NCI-H510A treated with DMSO at 0.1 percent for 48 hours (cell line): ENCODE results near the gene BBS12.

Experiments
- DNase-seq: peaks from one replicate; lab custom pipeline; 2025; lab: John Stamatoyannopoulos, UW

BBS12 gene

DNA sequence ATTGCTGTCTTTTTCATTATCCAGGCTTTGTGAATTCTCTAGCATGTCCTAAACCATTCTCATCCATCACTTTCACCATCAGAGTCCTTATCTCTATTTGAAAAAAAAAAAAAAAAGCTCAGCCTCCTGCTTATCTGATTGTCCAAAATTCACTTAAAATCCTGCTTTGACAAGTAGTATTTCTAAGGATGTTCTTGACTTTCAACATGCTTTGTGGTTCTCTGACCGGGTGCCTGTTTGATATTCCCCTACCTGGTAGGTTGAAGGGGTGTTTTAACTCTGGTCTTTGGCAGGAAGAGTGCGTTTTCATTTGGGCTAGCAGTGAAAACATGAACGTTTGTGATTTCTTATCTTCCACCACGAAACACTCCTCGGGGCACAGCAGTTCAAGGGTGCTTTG is 17.3 kb upstream of the BBS12 start:
- no peak for DNase-seq

DNA sequence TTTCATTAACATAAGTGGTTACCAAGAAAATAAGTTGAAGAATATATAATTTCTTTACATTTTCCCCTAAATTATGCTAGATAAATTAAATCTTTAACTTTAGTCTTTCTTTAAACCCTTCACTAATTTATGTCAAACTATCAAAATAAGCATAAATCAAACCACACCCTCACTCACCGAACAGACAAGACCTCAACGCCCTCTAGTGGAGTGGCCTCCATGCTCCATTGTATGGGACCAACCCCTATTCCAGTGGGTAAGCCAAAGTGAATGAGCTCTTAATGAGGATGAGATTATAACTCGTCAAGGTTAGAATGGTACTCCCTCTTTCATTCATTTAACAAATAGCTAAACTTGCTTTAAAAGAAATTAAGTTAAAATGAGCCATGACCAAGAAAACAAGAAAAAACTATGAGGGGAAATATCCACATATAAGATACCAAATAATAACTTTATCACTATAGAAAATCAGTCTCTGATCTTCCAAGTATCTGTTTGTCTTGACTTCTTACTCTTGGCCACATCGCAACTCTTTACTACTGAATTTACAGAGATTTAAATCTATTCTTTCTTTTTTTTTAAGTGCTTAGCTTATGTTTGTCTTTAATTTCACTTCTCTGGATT is 15.6 kb upstream of the BBS12 start:
- peak; percentile 8 for DNase-seq

DNA sequence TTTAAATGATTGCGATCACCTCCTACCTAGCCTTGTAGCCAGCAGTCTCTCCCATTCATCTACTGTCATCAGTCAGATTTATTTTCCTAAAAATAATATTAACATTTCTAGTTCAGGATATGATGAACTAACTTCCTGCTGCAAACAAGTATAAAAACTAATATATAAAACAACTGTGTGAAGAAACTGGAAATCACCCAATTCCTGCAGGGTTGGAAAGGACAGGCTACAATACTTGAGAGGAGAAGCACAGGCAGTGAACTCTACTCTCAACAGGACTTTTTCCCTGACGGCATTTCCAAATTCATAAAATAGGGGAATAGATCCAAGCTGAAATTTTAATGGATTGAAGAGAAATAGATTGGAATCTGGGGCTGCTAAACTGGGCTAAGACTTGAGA is 14.2 kb upstream of the BBS12 start:
- DNase-seq, result no peak

DNA sequence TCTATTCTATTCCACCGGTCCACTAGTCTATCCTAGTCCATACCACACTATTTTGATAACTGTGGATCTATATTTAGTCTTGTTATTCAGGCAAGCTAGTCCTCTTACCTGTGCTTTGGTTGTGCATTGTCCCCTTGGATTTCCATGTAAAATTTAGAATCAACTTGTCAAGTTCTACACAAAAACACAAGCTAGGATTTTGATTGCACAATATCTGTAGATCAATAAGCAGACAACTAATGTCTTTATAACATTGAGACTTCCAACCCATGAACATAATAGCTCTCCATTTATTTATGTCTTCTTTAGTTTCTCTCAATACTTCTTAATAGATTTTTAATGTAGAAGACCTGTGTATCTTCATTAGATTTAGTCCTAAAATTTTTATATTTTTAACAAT is 10.2 kb upstream of the BBS12 start:
- no peak for DNase-seq

DNA sequence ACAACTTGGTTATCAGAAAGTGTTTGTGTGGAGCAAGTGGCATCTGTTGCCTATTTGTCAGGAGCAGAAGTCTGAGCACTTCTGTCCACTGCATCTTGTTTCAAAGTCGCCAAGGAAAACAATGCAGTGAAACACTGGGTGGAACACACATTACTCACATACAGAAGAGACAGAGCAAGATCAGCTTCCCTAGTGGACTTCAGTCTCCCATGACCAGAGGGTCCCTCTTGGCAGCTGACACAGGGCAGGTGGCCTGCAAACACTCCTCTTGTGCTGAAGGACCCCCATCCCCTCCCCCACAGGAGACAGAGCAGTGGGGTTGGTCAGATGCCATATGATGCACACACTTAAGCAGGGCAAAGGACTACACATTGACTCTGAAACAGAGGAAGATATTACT is 3.6 kb upstream of the BBS12 start:
- DNase-seq, result no peak

DNA sequence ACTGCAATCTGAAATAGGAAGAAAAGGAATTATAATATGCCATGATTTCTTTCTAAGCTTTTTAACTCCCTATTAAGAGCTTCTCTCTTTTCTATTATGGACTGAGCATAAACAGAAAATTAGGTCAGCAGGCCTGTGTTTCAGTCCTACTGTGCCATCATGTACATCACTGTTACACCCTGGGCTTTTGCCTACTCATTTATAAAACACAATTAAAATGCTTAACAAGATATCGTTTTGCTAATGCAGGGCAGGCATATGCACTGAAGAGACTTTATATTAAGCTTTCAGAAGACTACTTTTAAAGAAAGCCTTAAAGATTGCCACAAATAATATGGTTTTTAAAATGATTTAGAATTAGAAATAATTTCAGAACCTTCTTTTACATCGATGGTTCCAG is 828 bp upstream of the BBS12 start:
- DNase-seq, result no peak

DNA sequence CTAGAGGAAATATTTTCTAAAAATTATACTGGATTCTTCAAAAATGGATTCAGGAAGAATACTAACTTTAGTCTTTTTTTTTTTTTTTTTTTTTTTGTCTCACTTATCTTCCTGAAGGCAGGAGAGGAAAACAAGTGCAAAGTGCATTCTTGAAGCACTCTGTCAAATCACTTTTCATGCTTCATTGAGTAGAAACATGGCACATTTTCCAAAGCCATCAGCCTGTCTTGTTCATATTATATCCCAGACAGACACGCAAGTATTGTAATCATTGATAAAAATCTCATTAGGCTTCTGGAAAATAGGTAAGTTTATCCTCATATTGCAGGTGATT is 1.2 kb downstream of the BBS12 start:
- DNase-seq, result no peak

DNA sequence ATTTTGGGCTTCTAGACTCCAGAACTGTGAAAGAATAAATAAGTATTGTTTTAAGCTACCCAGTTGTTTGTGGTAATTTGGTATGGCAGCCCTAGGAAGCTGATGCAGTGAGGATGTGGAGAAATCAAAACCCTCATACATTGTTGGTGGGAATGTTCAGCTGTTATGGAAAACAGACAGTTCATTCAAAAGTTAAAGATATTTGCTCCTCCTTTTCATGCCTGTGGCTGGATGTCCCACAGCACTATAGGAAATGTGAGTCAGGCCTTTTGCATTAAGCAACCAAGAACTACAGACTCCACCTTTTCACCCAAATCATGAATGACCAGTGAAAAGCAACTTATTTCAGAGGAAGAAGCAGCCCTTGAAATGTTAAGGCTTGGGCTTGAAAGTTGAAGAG is 6.7 kb downstream of the BBS12 start:
- no peak for DNase-seq

DNA sequence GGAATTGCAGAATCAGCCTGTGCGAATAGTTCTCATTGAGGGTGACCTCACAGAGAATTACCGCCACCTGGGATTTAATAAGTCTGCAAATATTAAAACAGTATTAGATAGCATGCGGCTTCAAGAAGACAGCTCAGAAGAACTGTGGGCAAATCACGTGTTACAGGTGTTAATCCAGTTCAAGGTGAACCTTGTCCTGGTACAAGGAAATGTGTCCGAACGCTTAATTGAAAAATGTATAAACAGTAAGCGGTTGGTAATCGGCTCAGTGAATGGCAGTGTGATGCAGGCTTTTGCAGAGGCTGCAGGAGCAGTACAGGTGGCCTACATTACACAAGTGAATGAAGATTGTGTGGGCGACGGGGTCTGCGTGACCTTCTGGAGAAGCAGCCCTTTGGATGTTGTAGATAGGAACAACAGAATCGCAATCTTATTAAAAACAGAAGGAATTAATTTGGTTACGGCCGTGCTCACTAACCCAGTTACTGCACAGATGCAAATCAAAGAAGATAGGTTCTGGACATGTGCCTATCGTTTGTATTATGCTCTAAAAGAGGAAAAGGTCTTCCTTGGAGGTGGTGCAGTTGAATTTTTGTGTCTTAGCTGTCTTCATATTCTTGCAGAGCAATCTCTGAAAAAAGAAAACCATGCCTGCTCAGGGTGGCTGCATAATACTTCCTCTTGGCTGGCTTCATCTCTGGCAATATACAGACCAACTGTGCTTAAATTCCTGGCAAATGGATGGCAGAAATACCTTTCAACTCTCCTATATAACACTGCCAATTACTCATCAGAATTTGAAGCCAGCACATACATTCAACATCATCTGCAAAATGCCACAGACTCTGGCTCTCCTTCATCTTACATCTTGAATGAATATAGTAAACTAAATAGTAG is 10.7 kb downstream of the BBS12 start:
- DNase-seq, result no peak

DNA sequence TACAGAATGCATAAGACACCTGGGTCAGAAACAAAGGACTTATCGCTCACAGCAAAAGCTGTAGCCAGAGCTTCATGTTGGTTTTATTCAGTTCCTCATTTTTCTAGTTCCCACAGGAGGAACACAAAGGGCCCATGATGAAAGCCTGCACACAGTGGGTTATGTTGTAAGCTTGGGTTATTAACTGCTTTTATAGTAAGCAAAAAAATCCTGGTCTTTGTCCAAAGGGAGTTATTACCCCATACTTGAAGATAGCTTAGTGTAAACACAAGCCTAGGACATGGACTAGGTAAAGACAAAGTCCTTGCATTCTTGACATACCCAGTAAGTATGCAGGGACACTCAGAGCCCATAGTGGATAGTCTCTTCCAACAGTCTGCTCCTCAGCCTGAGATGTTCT is 11.7 kb downstream of the BBS12 start:
- no peak for DNase-seq

DNA sequence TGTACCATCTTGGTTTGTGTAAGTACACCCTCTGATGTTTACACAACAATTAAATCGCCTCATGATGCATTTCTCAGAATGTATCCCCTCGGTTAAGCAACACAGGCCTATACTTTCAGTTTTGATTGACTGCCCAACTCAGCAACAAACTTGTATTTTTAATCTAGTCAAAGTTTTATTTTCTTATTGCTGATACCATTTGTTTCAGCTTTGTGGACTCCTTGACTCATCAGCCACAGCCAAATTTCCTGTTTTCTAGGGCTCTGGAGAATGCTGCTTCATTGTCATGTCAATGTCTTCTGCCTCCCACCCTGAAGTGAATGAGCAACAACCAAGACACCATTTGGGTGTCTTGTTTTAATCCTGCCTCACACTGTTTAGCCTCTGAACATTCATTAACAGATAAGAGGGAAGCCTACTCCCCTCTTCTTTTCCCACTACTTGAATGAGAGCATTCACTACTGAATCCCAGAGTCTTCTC is 14.0 kb downstream of the BBS12 start:
- DNase-seq, result no peak

DNA sequence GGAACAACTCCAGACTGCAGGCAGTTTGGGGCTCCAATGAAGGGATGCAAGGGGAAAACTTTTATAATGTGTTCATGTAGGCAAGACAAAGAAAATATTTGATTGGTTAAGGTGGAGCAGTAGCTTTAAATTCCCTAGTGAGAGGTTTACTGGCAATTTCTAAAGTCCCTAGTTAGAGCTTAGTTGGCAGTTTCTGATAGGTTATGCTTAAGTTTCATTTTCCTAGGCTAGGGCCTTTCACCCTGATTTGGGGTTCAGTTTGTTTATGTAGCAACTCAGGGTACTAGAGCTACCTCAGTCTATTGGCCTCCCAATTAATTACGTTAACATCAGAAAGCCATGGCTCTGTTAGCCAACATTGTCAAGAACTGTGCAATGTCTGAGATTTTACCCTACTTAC is 14.6 kb downstream of the BBS12 start:
- DNase-seq, result no peak

DNA sequence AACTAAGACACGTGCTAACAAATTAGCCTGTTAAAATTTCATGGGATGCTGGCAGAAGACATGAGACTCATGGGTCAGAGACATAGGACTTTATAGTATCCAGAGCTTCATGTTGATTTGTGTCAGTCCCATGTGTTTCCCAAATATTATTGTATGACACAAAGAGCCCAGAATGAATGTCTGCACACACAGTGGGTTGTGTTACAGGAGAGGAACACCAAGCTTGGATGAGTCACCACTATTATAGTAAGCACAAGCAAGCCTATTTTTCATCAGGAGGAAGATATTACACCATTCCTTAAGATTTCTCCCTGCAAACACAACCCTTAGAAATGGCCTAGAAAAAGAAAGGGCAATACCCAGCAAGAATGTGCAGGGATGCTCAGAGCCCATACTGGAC is 15.4 kb downstream of the BBS12 start:
- DNase-seq, result no peak

DNA sequence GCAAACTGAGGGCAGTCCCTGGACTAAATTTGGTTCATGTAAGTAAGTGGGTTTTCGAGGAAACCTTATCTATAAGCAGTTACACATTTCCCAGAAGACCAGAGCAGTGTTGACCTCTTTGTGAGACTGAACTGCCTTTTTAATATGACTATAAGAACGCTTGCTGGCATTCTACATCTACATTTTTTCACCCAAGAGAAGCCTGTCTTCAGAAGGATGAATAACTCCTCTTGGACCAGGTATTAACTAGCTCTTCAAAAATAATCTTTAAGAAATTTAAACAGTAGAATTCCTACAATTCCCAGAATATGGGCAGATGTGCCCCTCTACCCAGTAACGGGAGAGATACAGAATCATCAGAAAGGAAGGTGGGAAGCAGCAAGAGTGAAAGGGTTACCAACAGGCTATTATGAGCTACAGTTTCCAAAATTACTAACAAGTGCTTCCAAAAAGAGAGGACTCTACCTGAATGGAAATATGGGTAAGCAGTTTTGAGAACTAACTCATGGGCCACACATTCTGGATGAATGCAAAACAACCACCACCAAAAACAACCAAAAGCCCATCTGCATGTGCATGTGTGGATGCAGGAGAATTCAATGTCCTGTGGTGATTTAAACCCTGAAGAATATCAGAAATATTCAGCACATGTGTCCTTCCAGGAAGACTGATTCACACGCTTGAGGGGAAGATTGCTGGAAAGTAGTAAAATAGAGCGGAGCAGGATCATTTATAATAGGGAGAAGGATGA is 17.4 kb downstream of the BBS12 start:
- DNase-seq, result no peak

DNA sequence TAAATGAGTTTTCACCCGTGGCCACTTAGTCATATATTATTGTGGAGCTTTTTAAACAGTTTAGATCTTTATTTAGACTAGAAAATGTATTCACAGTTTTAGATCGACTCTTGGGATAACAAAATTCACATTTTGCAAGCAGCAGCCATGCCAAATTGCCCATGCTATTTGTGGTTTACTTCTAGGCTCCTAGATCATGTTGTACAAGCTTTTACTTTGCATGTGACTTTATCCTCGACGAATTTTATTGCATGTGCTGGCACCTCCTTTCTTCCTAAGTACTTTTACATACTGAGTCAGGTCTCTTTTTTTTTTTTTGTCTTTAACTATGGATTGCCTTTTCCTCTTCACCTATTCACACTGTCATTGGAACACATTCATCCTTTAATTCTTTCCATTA is 23.2 kb downstream of the BBS12 start:
- no peak for DNase-seq

DNA sequence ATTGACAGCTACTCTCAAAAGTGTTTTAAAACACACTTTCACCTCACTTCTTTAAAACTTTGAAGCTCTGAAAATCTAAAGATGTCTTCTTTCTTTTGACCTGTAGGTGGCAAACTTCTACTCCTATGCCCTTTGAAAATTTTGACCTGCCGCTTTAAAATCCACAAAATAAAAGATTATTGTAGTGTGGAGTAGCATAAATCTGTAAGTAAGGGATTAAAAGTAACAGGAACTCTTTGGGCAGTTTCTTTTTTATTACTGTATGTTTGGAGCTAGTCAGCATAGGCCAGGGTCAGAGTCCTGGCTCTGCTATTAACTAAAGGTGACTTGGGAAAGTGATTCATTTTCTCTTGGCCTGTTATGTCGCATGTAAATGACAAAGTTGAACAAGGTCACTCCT is 25.5 kb downstream of the BBS12 start:
- DNase-seq, result peak; percentile 11

DNA sequence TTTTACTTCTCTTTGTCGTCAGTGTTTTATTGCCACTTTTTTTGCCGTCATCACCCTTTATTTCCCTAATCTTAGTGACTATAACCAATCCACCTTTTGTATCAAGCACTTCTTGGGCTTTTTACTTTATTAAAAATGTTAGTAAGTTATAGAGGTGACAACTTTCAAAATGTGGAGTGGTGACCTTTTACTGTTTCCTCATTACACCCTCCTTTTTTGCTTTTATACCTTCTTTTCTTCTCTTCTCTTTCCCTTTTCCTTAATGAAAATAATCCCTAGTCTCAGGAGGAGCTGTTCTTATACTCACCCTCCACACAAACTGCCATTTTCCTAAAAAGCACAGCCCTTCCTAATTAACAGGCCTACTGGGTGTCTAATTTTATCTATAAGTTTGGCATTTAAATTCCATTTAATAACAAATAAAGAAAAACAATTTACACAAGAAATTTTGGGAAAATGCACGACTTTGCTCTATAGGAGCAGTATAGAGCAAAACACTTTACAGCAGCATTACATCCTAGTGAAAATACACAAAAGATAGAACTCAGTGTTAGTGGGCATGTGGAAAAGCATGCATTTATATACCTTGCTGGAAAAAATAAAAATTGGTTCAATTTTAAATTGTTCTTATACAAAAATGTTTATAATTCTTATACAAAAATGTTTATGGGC is 27.3 kb downstream of the BBS12 start:
- no peak for DNase-seq

DNA sequence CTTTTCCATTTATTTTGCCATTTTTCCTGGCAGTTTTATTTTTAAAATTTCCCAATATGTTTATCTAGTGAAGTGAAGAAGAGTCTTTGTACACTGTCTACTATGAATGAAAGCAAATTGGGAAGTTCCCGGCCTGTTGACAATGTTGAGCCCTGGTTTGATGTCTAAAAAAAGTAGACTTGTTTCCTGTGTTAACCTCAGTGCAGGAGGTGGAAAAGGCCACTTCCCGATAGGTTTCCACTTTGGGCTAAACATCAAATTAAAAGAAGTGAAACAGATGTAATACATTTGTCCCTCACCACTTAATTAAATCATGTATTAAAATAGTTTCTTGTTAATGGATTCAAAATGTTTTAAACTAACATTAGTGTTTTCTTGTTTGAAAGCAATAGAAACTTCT is 30.0 kb downstream of the BBS12 start:
- no peak for DNase-seq

DNA sequence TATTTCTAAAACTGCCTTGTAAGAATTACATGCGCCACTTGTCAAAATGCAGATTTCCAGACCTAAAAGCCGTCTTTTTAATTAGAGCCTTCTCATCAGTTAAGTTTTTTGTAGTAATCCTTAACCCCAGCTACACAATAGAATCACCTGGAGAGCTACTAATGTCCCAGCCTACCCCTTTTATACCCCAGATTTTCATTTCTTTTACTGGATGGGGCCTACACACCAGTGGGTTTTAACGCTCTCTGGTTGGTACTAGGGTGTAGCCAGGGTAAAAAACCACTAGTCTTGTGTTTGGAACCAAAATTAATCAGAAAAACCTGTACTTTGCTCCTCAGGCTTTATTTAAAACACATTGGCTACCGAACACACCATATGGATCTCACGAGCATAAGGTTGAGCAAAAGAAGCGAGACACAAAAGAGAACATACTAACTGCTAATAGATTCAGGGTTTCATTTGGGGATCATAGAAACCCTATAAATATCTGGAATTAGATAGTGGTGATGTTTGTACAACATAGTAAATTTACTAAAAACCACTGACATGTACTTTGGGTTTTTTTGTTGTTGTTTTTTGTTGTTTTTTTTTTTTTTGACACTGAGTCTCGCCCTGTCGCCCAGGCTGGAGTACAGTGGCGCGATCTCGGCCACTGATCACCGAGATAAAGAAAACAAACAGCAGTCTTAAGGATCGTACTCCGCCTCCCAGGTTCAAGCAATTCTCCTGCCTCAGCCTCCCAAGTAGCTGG is 30.6 kb downstream of the BBS12 start:
- DNase-seq, result no peak

DNA sequence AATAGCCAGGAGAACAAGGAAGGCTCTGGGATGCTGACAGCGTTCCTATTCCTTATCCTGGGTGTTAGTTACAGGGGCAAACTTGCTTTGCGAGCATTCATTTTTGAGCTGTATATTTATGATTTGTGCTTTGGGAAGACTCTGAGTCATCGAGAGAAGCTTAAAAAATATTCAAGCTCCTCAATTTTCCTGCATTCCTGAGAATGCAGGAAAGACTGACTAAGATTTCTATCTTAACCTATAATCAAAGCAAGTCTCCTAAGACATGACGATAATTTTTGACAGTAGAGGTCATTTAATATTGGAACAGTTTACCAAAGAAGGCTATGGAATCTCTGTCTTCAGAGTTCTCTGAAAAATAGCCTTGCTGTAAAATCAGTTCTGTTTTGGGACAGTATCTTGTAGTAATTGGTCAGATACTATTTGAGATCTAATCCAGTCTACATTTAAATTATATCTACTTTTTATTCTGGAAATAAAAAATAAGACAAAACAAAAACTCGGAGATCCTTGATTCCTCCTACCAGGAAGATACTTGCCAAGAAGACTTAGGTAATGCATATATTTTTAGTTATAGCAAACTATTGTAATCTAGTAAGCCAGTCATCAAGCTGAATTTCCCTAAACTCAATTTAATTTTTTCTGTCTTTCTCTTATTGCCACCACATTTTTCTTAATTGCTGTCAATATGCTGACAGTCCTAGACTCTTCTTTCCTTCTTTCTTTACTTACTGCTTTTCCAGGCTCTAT is 31.7 kb downstream of the BBS12 start:
- no peak for DNase-seq

DNA sequence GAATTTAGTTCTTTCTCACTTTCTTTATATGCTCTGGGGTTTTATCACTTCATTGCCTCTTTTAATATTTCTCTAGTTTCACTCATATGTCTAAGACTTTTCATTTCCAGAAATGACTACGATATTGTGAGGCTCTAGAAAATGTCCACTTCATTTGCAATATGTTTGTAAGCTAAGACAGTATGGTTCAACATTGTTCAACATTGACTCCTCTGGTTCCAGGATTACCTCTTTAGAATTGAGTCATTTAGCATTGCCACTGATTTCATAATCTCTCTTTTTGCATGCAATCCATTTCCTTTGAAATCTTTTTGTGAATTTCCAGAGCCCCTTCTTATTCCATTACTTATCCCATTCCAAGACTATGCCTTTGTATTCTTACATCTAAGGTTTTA is 32.3 kb downstream of the BBS12 start:
- no peak for DNase-seq
